HEK293T (cell line): Measurements from ENCODE around the gene NAP1L2.

Experiments
- CTCF ChIA-PET: fragments of 350-600 bp; formaldehyde crosslinking; extraction: SDS; loops from one replicate; lab custom pipeline; 2021; ENCODE audit warnings: antibody characterized with exemption, inconsistent platforms; lab: Yijun Ruan, JAX
- POLR2A ChIA-PET: fragments of 350-600 bp; formaldehyde crosslinking; extraction: SDS; loops from one replicate; lab custom pipeline; 2020; ENCODE audit warnings: antibody characterized with exemption, inconsistent platforms; lab: Yijun Ruan, JAX
- DNase-seq: peaks from one replicate; pipeline ENCODE4 v3.0.0; 2012; ENCODE audit warnings: mixed read lengths; ENCODE audit errors: extremely low spot score
- ARNT ChIP-seq: fragments of 450-650 bp; IDR thresholded peaks from 2 replicates; pipeline ENCODE4 v1.6.1; 2017; ENCODE audit warnings: mild to moderate bottlenecking
- BHLHE40 ChIP-seq: fragments of 450-650 bp; IDR thresholded peaks from 2 replicates; pipeline ENCODE4 v1.6.1; 2016; ENCODE audit warnings: mild to moderate bottlenecking, moderate library complexity, borderline replicate concordance
- CTBP1 ChIP-seq: fragments of 450-650 bp; IDR thresholded peaks from 2 replicates; pipeline ENCODE4 v1.6.1; 2016; ENCODE audit warnings: borderline replicate concordance
- ELF4 ChIP-seq: fragments of 450-650 bp; IDR thresholded peaks from 2 replicates; pipeline ENCODE4 v1.6.1; 2017; ENCODE audit warnings: antibody characterized with exemption
- FOXA1 ChIP-seq: fragments of 450-650 bp; IDR thresholded peaks from 2 replicates; pipeline ENCODE4 v1.6.1; 2016; ENCODE audit warnings: mild to moderate bottlenecking
- FOXK2 ChIP-seq: fragments of 450-650 bp; IDR thresholded peaks from 2 replicates; pipeline ENCODE4 v1.6.1; 2016; ENCODE audit warnings: mild to moderate bottlenecking
- FOXM1 ChIP-seq: fragments of 450-650 bp; IDR thresholded peaks from 2 replicates; pipeline ENCODE4 v1.6.1; 2017; ENCODE audit warnings: mild to moderate bottlenecking, borderline replicate concordance
- HDGF ChIP-seq: fragments of 450-650 bp; IDR thresholded peaks from 2 replicates; pipeline ENCODE4 v1.6.1; 2017; ENCODE audit warnings: antibody characterized with exemption, borderline replicate concordance
- L3MBTL2 ChIP-seq: fragments of 450-650 bp; conservative IDR thresholded peaks from 2 replicates; pipeline ENCODE4 v1.6.1; 2016; ENCODE audit warnings: mild to moderate bottlenecking
- LEF1 ChIP-seq: fragments of 450-650 bp; IDR thresholded peaks from 2 replicates; pipeline ENCODE4 v1.6.1; 2017; ENCODE audit warnings: mild to moderate bottlenecking, borderline replicate concordance
- NFRKB ChIP-seq: fragments of 450-650 bp; IDR thresholded peaks from 2 replicates; pipeline ENCODE4 v1.6.1; 2016; ENCODE audit warnings: mild to moderate bottlenecking, moderate library complexity
- PKNOX1 ChIP-seq: fragments of 450-650 bp; IDR thresholded peaks from 2 replicates; pipeline ENCODE4 v1.6.1; 2016
- SP1 ChIP-seq: fragments of 450-650 bp; IDR thresholded peaks from 2 replicates; pipeline ENCODE4 v1.6.1; 2017
- SUZ12 ChIP-seq: fragments of 450-650 bp; IDR thresholded peaks from 2 replicates; pipeline ENCODE4 v1.6.1; 2016; ENCODE audit warnings: mild to moderate bottlenecking
- TARDBP ChIP-seq: fragments of 450-650 bp; IDR thresholded peaks from 2 replicates; pipeline ENCODE4 v1.6.1; 2016
- ZNF384 ChIP-seq: fragments of 450-650 bp; IDR thresholded peaks from 2 replicates; pipeline ENCODE4 v1.6.1; 2016

Gene NAP1L2

GRCh38 chrX:73214426-73215094, at the start of gene NAP1L2:
Gene NAP1L2 (minus strand): TSS chrX:73214851. CDS start chrX:73214492, 359 bp downstream.
- CTCF ChIA-PET = no interaction called here
- TF ChIP-seq NFRKB (no peak), ELF4 (no peak), PKNOX1 (peak; percentile 96), TARDBP (no peak), FOXA1 (no peak)
- POLR2A ChIA-PET = interaction anchor here (1.4 kb wide), 1 partner anchor 13 kb away, joined by 4 read pairs; no protein-coding TSS in a partner anchor
- DNase-seq = peak; percentile 42

DNA sequence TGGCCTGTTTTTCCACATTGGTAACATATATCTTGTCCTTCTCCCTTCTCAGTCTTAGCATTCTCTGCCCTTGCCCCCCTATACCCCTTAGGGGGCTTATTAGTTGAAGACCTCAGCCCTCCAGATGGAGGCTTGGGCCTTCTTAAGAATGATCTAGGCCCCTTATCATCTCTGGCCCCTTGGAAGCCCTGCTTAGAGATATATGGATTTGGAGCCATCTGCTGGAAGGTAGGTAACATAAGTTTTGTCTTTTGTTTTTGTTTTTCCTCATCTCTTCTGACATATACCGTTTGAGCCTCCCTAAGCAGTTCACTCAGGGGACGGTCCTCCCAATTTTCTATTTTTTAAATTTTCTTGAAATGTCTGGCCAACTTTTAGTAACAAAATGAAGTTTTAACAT, 48.3 kb upstream of the NAP1L2 start:
- DNase-seq = peak; percentile 23
- ChIA-PET CTCF (no interaction called here), POLR2A (no interaction called here)
- TF ChIP-seq L3MBTL2 (no peak), SUZ12 (no peak), PKNOX1 (no peak), LEF1 (no peak), ARNT (no peak), FOXM1 (no peak), SP1 (no peak), FOXA1 (no peak)

DNA sequence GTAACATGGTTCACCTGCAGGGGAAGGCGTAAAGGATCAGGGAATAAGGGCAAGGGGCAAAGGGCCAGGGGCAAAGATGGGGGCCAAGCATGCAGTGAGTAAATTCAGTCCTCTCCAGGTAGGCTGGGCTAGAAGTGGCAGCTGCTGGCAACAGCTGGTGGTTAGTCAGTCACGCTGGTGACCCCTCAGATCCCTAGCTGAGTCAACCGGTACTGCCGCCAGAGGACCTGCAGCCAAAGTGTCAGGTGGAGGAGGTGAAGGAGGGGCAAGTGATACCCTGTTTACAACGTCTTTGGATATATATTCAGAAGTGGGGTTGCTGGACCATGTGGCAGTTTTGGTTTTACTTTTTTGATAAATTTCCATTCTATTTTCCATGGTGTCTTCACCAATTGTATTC, 24.6 kb upstream of the NAP1L2 start:
- TF ChIP-seq SUZ12 (no peak), PKNOX1 (no peak), SP1 (no peak), ARNT (no peak), BHLHE40 (no peak), TARDBP (no peak), ZNF384 (no peak), FOXK2 (no peak), LEF1 (no peak), L3MBTL2 (no peak), CTBP1 (no peak), NFRKB (no peak), FOXM1 (no peak)
- CTCF ChIA-PET = no interaction called here
- POLR2A ChIA-PET = no interaction called here
- DNase-seq = peak; percentile 16

DNA sequence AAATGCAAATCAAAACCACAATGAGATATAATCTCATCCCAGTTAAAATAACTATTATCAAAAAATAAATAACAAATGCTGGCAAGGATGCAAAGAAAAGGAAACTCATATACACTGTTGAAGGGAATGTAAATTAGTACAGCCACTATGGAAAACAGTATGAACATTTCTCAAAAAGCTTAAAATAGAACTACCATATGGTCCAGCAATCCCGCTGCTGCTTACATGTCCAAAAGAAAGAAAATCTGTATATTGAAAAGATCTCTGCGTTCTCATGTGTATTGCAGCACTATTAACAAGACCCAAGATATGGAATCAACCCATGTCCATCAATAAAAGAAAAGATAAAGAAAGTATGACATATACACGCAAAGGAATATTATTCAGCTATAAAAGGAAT, 3.0 kb upstream of the NAP1L2 start:
- DNase-seq = no peak
- TF ChIP-seq L3MBTL2 (no peak), FOXM1 (no peak), PKNOX1 (no peak), ARNT (no peak), BHLHE40 (no peak), FOXA1 (no peak), ELF4 (no peak), SUZ12 (no peak), HDGF (no peak), TARDBP (no peak), CTBP1 (no peak), SP1 (no peak), ZNF384 (no peak), FOXK2 (no peak), NFRKB (no peak), LEF1 (no peak)
- CTCF ChIA-PET = no interaction called here
- POLR2A ChIA-PET = no interaction called here

- POLR2A ChIA-PET = interaction anchor here (1.4 kb wide), 1 partner anchor 13 kb away, joined by 4 read pairs; no protein-coding TSS in a partner anchor
- CTCF ChIA-PET = no interaction called here
Measured at GRCh38 chrX:73215246-73215645, 595 bp upstream of the NAP1L2 start.

More at GRCh38 chrX:73215246-73215645, 595 bp upstream of the NAP1L2 start:
- TF ChIP-seq HDGF (no peak), CTBP1 (no peak), NFRKB (no peak), FOXM1 (no peak), ZNF384 (no peak), FOXA1 (no peak), BHLHE40 (no peak), FOXK2 (no peak), LEF1 (no peak), L3MBTL2 (no peak), ARNT (no peak), ELF4 (no peak), SP1 (no peak), SUZ12 (no peak), TARDBP (no peak), PKNOX1 (no peak)
- no peak for DNase-seq
